MV-4-11 (cell line): ENCODE results near the gene EFNA5.

Source experiments
- DNase-seq: peaks from one replicate; lab custom pipeline; 2025; lab: John Stamatoyannopoulos, UW

EFNA5 gene

GRCh38 chr5:107571621-107572536 is 98.9 kb downstream of the EFNA5 start:
- peak; percentile 84 for DNase-seq

GRCh38 chr5:107570805-107571531 is 99.8 kb downstream of the EFNA5 start:
- peak; percentile 75 for DNase-seq

GRCh38 chr5:107570181-107570580 is 100.6 kb downstream of the EFNA5 start:
- no peak for DNase-seq

GRCh38 chr5:107567901-107568671 is 102.7 kb downstream of the EFNA5 start:
- no peak for DNase-seq

- DNase-seq: no peak
Measured at GRCh38 chr5:107566986-107567385, 103.8 kb downstream of the EFNA5 start.

DNA sequence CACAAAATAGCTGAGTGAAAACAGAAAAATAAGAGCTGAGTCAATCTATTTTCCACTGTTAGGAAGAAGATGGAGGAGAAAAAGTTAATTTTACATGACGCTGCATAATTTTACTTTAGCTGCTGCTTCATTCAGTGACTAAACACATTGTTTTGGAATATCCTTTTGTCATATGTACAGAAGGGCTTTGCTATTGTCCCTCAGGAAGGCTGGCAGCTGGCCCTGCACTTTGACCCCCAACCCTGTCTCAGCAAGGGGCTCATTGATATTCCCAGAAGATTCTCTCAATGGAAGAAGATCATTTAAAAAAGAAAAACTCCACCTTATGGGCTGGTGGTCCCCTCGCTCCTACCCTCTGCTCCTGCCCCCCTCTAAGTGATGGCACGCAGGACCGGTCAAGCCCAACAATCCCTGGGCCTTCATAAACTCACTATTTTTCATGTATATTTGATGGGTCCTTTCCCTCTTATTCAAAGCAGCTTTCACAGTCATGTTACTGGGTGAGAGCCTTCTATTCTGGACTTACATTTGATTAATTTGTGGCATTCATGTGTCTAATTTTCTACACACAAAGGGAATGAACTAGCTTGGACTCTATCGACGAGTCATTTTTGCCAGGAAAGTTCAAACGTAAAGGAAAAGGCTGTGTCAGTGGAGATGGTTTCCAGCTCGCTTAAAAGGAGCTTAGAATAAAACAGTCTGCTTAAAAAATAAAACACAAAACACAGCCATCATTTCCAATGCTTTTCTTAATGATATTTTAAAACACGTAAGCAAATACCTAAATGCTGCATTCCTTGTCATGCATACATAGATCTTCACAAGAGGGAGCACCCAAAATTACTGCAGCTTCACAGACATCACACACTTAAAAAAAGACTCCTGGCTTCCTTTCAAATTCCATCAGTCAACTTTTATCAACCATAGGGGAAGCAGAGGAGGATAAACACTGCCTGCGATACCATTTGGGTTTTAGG is 104.7 kb downstream of the EFNA5 start:
- DNase-seq: peak; percentile 21

DNA sequence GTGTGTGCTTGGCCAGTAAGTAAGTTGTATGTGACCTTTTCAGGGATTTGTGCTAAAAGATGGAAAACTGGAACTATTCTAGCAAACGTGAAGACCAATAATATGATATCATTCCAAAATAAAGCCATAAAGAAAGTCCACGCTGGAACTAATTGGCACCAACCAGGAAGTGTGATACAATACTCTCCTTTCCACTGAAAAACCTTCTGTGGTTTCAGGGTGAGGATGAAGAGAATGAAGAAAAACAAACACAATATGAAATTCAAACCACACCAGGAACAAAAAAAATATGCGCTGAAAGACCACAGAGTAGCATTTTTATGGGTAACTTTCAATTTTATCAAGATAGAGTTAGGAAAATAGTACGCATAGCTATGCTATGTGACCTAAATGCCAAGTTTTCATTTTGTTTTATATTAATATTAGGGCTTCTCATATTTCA is 105.8 kb downstream of the EFNA5 start:
- DNase-seq: no peak

DNA sequence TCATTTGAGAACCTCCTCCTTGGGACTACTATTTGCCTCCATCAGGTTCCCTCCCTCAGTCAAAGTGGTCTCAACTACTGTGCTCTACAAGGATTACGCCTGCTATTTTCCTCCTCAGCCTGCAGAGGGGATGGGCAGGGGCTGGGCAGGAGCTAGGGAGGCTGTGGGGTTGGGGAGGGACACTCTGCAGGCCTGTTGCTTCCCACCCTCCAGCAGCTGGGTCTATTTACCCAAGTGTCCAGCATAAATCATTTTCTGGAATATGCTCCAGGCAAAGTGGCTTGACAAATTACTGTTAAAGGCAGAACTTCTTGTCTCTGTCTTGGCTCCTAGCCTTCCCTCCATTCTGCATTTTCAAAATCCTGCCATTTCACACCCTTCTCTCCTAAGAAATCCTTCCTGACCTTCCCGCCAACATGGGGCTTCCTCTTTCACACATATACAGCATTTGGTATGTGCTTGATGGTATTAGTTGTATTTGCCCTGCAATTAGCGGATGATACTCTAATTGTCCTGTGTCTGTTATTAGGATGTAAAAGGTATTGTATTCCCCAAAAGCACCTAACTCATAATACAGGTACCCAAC is 106.7 kb downstream of the EFNA5 start:
- DNase-seq: no peak

DNA sequence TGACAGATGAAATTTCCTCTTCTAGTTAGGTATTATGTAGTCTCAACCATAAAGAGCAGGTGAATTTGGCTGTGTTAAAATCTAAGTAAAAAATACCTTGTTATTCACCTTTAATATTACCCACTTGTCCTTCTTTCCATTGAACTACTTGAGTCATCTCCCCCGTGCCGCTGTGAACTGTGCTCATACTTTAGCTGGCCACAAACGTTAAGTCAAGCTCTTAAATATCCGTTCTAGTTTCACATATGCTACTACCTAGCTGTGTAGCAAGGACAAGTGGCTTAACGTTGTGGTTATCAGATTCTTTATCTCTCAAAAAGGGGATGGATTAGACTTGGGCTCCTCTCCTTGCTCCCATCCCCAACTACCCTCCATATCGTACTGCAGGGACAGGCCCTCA is 110.4 kb downstream of the EFNA5 start:
- DNase-seq: peak; percentile 57

DNA sequence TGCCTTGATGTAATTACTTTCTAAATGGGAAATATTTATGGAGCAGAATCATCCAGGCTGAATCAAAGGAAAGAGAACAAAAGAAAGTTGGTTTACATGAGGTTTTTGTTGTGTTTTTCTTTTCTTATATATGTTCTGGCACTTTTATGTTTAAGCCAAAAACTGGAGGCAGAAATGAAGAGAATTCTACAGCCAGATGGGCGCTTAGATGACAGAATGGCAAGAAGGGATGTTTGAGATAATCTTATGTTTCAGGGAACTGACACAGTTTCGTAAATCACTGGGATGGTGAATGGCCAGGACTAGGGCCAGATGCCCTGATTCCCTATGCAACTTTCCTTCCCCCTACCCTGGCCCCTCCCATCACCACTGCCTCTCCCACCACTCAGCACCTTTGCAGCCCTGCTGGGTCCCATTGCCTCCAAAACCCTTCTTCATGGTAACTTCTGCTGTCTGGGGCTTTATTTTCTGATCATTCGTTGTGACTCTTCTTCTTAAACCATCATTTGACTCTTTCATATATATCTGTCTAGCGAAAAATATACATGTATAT is 111.8 kb downstream of the EFNA5 start:
- DNase-seq: no peak

DNA sequence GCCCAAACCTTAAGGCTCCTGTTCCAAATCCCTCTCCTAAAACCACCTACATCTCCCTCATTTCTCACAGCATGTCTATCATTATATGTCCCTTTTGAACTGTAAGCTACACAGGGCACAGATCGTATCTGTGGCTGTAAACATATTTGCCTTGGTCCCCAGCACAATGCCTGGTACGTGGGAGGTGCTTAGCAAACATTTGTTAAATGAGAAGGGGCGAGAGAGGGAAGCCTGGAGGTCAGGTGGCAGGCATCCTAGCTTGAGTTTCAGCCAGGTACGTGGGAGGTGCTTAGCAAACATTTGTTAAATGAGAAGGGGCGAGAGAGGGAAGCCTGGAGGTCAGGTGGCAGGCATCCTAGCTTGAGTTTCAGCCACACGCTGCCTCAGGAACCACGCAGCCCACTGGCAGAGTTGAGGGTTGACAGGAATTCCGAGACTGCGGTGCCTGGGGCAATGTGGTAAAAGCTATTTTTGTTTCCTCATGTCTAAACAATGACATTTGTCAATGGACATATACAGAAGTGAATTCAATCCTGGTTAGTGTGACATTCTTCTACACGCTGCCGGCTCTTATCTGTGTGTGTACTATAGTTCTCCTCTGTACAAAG is 113.6 kb downstream of the EFNA5 start:
- DNase-seq: peak; percentile 72

DNA sequence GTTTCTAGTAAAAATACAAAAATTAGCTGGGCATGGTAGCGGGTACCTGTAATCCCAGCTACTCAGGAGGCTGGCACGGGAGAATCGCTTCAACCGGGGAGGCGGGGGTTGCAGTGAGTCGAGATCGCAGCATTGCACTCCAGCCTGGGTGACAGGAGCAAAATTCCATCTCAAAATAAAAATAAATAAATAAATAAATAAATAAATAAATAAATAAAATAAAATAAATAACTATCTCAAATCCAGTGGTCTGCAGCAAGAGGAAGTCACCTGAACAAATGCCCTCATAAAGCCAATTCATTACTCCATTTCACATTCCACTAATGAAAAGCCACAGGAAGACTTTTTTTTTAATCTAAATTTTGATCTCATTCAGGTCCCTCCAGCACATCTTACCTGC is 114.2 kb downstream of the EFNA5 start:
- DNase-seq: no peak

DNA sequence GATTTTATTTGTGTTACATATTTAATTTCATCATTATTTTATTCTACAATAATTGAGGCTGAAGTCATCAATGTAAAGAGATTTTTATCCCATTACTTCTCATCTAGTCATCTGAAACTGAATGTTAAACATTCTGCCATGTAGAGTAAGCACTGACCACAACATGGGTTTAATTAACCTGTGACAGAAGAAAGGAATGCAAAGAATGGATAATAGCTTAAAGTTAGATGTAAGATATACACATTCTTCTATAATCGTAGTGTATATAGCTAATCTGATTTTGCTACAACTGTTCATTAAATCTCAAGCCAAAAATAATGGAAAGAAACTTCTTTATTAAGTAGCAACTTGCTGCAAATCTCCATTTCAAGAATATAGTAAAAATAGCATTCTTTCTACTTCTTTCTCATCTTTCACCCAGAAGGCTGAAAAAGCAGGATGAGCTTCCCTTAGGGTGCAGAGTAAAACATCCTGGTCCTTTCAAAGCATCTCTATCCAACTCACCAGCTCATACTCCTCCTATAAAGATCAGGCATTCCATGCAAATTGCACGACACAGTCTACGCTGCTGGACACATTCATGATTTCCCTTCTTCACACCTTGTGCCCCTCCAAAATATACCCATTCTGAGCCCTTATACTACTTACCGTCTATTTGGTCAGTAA is 115.2 kb downstream of the EFNA5 start:
- DNase-seq: no peak

GRCh38 chr5:107554776-107555424 is 115.8 kb downstream of the EFNA5 start:
- DNase-seq: no peak

- DNase-seq: no peak
Measured at GRCh38 chr5:107553117-107553555, 117.6 kb downstream of the EFNA5 start.

DNA sequence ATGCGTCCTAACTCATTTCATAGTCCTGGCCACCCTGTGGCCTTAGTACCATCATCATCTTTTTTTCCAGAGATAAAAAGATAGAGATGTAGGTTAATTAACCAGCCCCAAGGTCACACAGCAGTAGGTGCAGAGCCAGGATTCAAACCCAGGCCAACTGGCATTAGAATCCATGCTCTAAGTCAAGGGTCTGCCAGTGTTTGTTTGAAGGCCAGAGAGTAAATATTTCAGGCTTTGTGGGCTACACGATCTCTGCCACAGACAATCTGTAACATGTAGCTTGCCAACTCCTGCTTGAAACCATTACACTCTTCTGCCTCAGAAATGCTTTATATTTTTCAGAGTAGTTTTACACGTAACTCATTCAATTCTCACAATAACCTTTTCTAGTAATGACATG is 119.6 kb downstream of the EFNA5 start:
- DNase-seq: no peak

DNA sequence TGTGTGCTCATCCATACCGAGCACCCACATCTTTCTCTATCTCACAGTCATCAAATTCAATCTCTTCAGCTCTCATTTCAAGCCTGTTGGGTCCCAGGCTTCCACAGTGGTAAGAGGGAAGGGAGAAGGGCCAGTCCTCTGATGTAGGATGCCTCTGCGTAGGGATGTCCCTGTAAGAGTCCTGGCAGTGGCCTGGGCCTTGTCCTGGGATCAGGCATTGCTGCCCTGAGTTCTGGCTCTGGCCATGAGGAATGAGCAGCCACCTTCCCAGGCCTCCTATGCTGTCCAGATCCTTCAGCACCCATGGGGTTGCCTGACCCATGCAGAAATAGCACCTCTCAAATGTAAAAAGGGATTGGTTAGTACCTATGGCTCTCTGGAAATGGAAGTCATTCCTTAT is 121.2 kb downstream of the EFNA5 start:
- no peak for DNase-seq

GRCh38 chr5:107548477-107548876 is 122.3 kb downstream of the EFNA5 start:
- no peak for DNase-seq

DNA sequence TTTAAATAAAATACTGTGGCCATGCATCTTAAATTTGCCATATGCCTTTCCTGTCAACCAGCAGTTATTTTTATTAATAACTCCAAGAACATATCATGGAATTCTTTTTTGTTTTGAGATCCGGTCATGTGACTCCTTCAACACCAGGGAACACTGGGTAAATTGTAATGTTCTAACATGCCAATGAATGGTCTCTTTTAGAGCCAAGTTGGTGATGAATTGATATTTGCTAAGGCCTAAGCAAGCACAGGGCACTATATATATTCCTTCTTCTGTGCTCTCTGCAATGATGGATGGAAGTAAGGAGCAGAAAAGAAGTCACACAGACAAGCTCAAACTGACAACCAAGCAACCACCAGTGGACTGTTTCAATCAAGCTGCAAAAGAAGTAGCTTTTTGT is 124.0 kb downstream of the EFNA5 start:
- no peak for DNase-seq
